Measurements from ENCODE around the gene LYPD1.

LYPD1 gene

GRCh38 chr2:132605236-132606180, 64.5 kb downstream of the LYPD1 start:
- H3K4me1 ChIP-seq (ENCODE audit: control insufficient read depth in 1 of 2, insufficient read depth in 2 of 2, low read length in 2 of 2): no peaks in the 10 kb centered on the region
- H3K4me3 ChIP-seq (ENCODE audit: low read depth in 1 of 2, low read length in 2 of 2): no peak overlapping the region
- no peaks in the 10 kb centered on the region for H3K27me3 ChIP-seq (ENCODE audit: low read depth, low read length)
- H3K27ac ChIP-seq (ENCODE audit: low read length): no peak overlapping the region
- H3K36me3 ChIP-seq (ENCODE audit: control insufficient read depth in 1 of 2, insufficient read depth in 2 of 2, low read length in 2 of 2): no peaks in the 10 kb centered on the region
- H3K9me3 ChIP-seq (ENCODE audit: control insufficient read depth in 1 of 2, low read length in 2 of 2): no peaks in the 10 kb centered on the region

- H3K4me1 ChIP-seq (ENCODE audit: control insufficient read depth in 1 of 2, insufficient read depth in 2 of 2, low read length in 2 of 2): no peaks in the 10 kb centered on the region
- no peak overlapping the region for H3K4me3 ChIP-seq (ENCODE audit: low read depth in 1 of 2, low read length in 2 of 2)
- H3K36me3 ChIP-seq (ENCODE audit: control insufficient read depth in 1 of 2, insufficient read depth in 2 of 2, low read length in 2 of 2): no peaks in the 10 kb centered on the region
- H3K27me3 ChIP-seq (ENCODE audit: low read depth, low read length): no peaks in the 10 kb centered on the region
- H3K9me3 ChIP-seq (ENCODE audit: control insufficient read depth in 1 of 2, low read length in 2 of 2): no peaks in the 10 kb centered on the region
- no peak overlapping the region for H3K27ac ChIP-seq (ENCODE audit: low read length)
These were observed 65.4 kb downstream of the LYPD1 start for GRCh38 chr2:132604561-132604960.

GRCh38 chr2:132599556-132599955, 70.4 kb downstream of the LYPD1 start:
- H3K27ac ChIP-seq (ENCODE audit: low read length): no peak overlapping the region
- H3K27me3 ChIP-seq (ENCODE audit: low read depth, low read length): no peaks in the 10 kb centered on the region
- H3K4me1 ChIP-seq (ENCODE audit: control insufficient read depth in 1 of 2, insufficient read depth in 2 of 2, low read length in 2 of 2): no peaks in the 10 kb centered on the region
- peaks cover 0 to 8% of the 10 kb centered on the region in 2 donors for H3K9me3 ChIP-seq (ENCODE audit: control insufficient read depth in 1 of 2, low read length in 2 of 2)
- no peaks in the 10 kb centered on the region for H3K36me3 ChIP-seq (ENCODE audit: control insufficient read depth in 1 of 2, insufficient read depth in 2 of 2, low read length in 2 of 2)
- H3K4me3 ChIP-seq (ENCODE audit: low read depth in 1 of 2, low read length in 2 of 2): no peak overlapping the region

GRCh38 chr2:132598536-132598935, 71.5 kb downstream of the LYPD1 start:
- Histone ChIP-seq H3K4me1 (ENCODE audit: control insufficient read depth in 1 of 2, insufficient read depth in 2 of 2, low read length in 2 of 2) (no peaks in the 10 kb centered on the region), H3K9me3 (ENCODE audit: control insufficient read depth in 1 of 2, low read length in 2 of 2) (peaks cover 0 to 8% of the 10 kb centered on the region in 2 donors), H3K27ac (ENCODE audit: low read length) (no peak overlapping the region), H3K27me3 (ENCODE audit: low read depth, low read length) (no peaks in the 10 kb centered on the region), H3K36me3 (ENCODE audit: control insufficient read depth in 1 of 2, insufficient read depth in 2 of 2, low read length in 2 of 2) (no peaks in the 10 kb centered on the region), H3K4me3 (ENCODE audit: low read depth in 1 of 2, low read length in 2 of 2) (no peak overlapping the region)

GRCh38 chr2:132597831-132598230, 72.2 kb downstream of the LYPD1 start:
- H3K4me1 ChIP-seq (ENCODE audit: control insufficient read depth in 1 of 2, insufficient read depth in 2 of 2, low read length in 2 of 2): no peaks in the 10 kb centered on the region
- H3K9me3 ChIP-seq (ENCODE audit: control insufficient read depth in 1 of 2, low read length in 2 of 2): peaks cover 0 to 8% of the 10 kb centered on the region in 2 donors
- no peak overlapping the region for H3K27ac ChIP-seq (ENCODE audit: low read length)
- H3K36me3 ChIP-seq (ENCODE audit: control insufficient read depth in 1 of 2, insufficient read depth in 2 of 2, low read length in 2 of 2): no peaks in the 10 kb centered on the region
- no peak overlapping the region for H3K4me3 ChIP-seq (ENCODE audit: low read depth in 1 of 2, low read length in 2 of 2)
- no peaks in the 10 kb centered on the region for H3K27me3 ChIP-seq (ENCODE audit: low read depth, low read length)

GRCh38 chr2:132597166-132597565, 72.8 kb downstream of the LYPD1 start:
- H3K9me3 ChIP-seq (ENCODE audit: control insufficient read depth in 1 of 2, low read length in 2 of 2): peaks cover 0 to 8% of the 10 kb centered on the region in 2 donors

GRCh38 chr2:132595693-132596092, 74.3 kb downstream of the LYPD1 start:
- Histone ChIP-seq H3K4me1 (ENCODE audit: control insufficient read depth in 1 of 2, insufficient read depth in 2 of 2, low read length in 2 of 2) (no peaks in the 10 kb centered on the region), H3K9me3 (ENCODE audit: control insufficient read depth in 1 of 2, low read length in 2 of 2) (peaks cover 0 to 8% of the 10 kb centered on the region in 2 donors), H3K4me3 (ENCODE audit: low read depth in 1 of 2, low read length in 2 of 2) (no peak overlapping the region), H3K27me3 (ENCODE audit: low read depth, low read length) (no peaks in the 10 kb centered on the region), H3K27ac (ENCODE audit: low read length) (no peak overlapping the region), H3K36me3 (ENCODE audit: control insufficient read depth in 1 of 2, insufficient read depth in 2 of 2, low read length in 2 of 2) (no peaks in the 10 kb centered on the region)

More at GRCh38 chr2:132597166-132597565, 72.8 kb downstream of the LYPD1 start:
- no peak overlapping the region for H3K27ac ChIP-seq (ENCODE audit: low read length)
- H3K27me3 ChIP-seq (ENCODE audit: low read depth, low read length): no peaks in the 10 kb centered on the region
- H3K4me1 ChIP-seq (ENCODE audit: control insufficient read depth in 1 of 2, insufficient read depth in 2 of 2, low read length in 2 of 2): no peaks in the 10 kb centered on the region
- H3K4me3 ChIP-seq (ENCODE audit: low read depth in 1 of 2, low read length in 2 of 2): no peak overlapping the region
- no peaks in the 10 kb centered on the region for H3K36me3 ChIP-seq (ENCODE audit: control insufficient read depth in 1 of 2, insufficient read depth in 2 of 2, low read length in 2 of 2)

GRCh38 chr2:132595186-132595585, 74.8 kb downstream of the LYPD1 start:
- Histone ChIP-seq H3K27me3 (ENCODE audit: low read depth, low read length) (no peaks in the 10 kb centered on the region), H3K36me3 (ENCODE audit: control insufficient read depth in 1 of 2, insufficient read depth in 2 of 2, low read length in 2 of 2) (no peaks in the 10 kb centered on the region), H3K27ac (ENCODE audit: low read length) (no peak overlapping the region), H3K4me3 (ENCODE audit: low read depth in 1 of 2, low read length in 2 of 2) (no peak overlapping the region), H3K4me1 (ENCODE audit: control insufficient read depth in 1 of 2, insufficient read depth in 2 of 2, low read length in 2 of 2) (no peaks in the 10 kb centered on the region), H3K9me3 (ENCODE audit: control insufficient read depth in 1 of 2, low read length in 2 of 2) (peaks cover 0 to 8% of the 10 kb centered on the region in 2 donors)
